A673 (cell line): ENCODE data around the gene SLC2A4RG.

Experiments
- EZH2 ChIP-seq: fragments of 200-600 bp; sonication (generic); IDR thresholded peaks from 2 replicates; pipeline ENCODE4 v1.6.1; 2017; ENCODE audit warnings: borderline replicate concordance, low read depth, mild to moderate bottlenecking, mixed read lengths, antibody characterized with exemption, low read length; ENCODE audit not compliant: poor library complexity, severe bottlenecking
- TF ChIP-seq, protein P1 (sequence below): fragments of 300-800, 200-600 bp; sonication (generic); conservative IDR thresholded peaks from 2 replicates; pipeline ENCODE4 v1.5.1; 2017; ENCODE audit warnings: low read depth, mild to moderate bottlenecking, antibody characterized with exemption, low read length, moderate library complexity, mixed read lengths

DNA sequence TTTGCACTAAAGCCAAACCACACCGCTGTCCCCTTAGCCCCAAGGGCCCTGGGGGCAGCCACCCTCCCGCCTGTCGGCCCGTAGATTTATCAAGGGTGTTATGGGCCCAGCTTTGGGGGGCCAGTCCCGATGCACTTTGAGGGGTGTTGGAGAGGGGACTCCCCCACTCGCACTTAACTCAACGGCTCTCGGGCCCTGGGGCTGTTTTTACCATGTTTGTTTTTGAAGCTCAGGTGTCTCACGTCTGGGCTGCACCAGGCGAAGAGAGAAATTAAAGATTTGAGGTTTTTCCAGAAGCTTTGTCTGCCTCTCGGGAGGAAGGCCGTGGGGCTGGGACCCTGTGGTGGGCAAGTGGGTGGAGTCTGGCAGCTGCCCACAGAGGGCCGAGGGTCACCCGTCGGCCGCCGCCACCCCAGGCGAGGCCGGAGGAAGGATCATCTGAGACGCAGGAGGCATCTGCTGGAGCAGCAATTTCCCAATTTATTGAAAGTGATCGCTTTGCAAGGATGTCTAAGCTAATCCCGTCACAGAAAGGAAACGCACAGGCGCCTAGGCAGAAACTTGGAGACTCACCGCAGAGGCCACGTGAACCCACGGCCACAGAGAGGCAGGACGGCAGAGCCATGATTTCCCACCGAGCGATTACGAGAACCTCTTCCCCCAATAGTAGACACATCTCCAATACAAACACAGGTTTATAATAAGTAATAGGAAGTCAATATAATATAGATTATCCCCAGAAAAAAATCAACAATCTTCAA, 3.8 kb downstream of the SLC2A4RG start:
- TF ChIP-seq, protein P1, sequence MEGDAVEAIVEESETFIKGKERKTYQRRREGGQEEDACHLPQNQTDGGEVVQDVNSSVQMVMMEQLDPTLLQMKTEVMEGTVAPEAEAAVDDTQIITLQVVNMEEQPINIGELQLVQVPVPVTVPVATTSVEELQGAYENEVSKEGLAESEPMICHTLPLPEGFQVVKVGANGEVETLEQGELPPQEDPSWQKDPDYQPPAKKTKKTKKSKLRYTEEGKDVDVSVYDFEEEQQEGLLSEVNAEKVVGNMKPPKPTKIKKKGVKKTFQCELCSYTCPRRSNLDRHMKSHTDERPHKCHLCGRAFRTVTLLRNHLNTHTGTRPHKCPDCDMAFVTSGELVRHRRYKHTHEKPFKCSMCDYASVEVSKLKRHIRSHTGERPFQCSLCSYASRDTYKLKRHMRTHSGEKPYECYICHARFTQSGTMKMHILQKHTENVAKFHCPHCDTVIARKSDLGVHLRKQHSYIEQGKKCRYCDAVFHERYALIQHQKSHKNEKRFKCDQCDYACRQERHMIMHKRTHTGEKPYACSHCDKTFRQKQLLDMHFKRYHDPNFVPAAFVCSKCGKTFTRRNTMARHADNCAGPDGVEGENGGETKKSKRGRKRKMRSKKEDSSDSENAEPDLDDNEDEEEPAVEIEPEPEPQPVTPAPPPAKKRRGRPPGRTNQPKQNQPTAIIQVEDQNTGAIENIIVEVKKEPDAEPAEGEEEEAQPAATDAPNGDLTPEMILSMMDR = no peak
- no peak for TF ChIP-seq EZH2
